Thyroid gland (tissue), 4 donors: Measurements from ENCODE around the gene S100A9. TPM values are rescaled to one million over a fixed set of nuclear protein-coding genes. Genes with fewer than 3 reads are reported as not detected.
A peak's percentile ranks its signal among the peaks of the same experiment; 100 is the strongest.

Experiments used
- DNase-seq, 2 donors: peaks; one replicate each; pipeline ENCODE4 v3.0.0-alpha.2; 2019
- H3K27ac ChIP-seq, 3 donors: fragments of 200-600 bp; sonication (generic); 1 replicate in 2 of 3; 2 replicates in 1 of 3; pipeline ENCODE4 v1.5.1; 2016 to 2019; ENCODE audit warnings: mild to moderate bottlenecking in 1 of 3, moderate library complexity in 1 of 3
- H3K27me3 ChIP-seq: fragments of 200-600 bp; sonication (generic); one replicate; pipeline ENCODE4 v1.5.1; 2019
- H3K36me3 ChIP-seq, 2 donors: fragments of 200-600 bp; sonication (generic); one replicate each; pipeline ENCODE4 v1.5.1; 2016 to 2019
- H3K4me1 ChIP-seq, 2 donors: fragments of 200-600 bp; sonication (generic); one replicate each; pipeline ENCODE4 v1.5.1; 2017 to 2019
- H3K4me3 ChIP-seq, 3 donors: fragments of 200-600 bp; sonication (generic); replicated peaks in 1 of 3; 1 replicate in 2 of 3; 2 replicates in 1 of 3; pipeline ENCODE4 v1.5.1; 2016; ENCODE audit warnings: mild to moderate bottlenecking in 1 of 3
- H3K9me3 ChIP-seq: fragments of 200-600 bp; sonication (generic); one replicate; pipeline ENCODE4 v1.5.1; 2017
- CTCF ChIP-seq, 6 experiments: fragments of 200-600 bp in 3 of 6; fragments of 450-650 bp in 3 of 6; sonication (generic) in 3 of 6; IDR thresholded peaks; one replicate each; pipeline ENCODE4 v1.5.1; 2016 to 2019; ENCODE audit warnings: antibody characterized with exemption in 6 of 6, mild to moderate bottlenecking in 2 of 6, inconsistent platforms in 1 of 6, moderate library complexity in 1 of 6
- POLR2A ChIP-seq, 2 donors: fragments of 450-650 bp; IDR thresholded peaks; one replicate each; pipeline ENCODE4 v1.6.1; 2017; ENCODE audit warnings: antibody characterized with exemption in 2 of 2, mild to moderate bottlenecking in 2 of 2, moderate library complexity in 1 of 2
- WGBS, 2 donors: methylation state at CpG; one replicate each; pipeline ENCODE4 v1.1.5; 2017; 5-methylcytosine and 5-hydroxymethylcytosine counted together
- intact Hi-C: fragments of 100-400 bp; cut with DNase I; formaldehyde crosslinking; loops from one replicate; pipeline ENCODE4 v1.15.1; 2023
- total RNA-seq, 4 donors: library from RNA; depleted of rRNA; stranded (reverse); fragments of >200 nt; gene quantifications; one replicate each; pipeline ENCODE4 v1.2.3, GENCODE V29; 2016

S100A9 gene
- total RNA-seq, 4 donors from 2014 or later, result 36.2 to 285 (median 66.0) TPM

GRCh38 chr1:153389973-153390879 lies 32.6 kb downstream of the S100A9 start:
- no peak for TF ChIP-seq CTCF (IDR thresholded peaks at IDR 0.05)
- TF ChIP-seq POLR2A (IDR thresholded peaks at IDR 0.05), result no peak
- H3K4me3 ChIP-seq, result no peak overlapping the region
- no peaks in the 10 kb centered on the region for H3K9me3 ChIP-seq
- H3K27ac ChIP-seq, result no peak overlapping the region
- no peak for DNase-seq
- no peaks in the 10 kb centered on the region for H3K27me3 ChIP-seq
- H3K4me1 ChIP-seq, result no peaks in the 10 kb centered on the region
- H3K36me3 ChIP-seq, result no peaks in the 10 kb centered on the region
- intact Hi-C loops, result no loop called here
- WGBS, 2 donors, result 78 to 82% methylated on average over 16 to 17 of the region's 17 CpGs

GRCh38 chr1:153390938-153391710 lies 33.5 kb downstream of the S100A9 start, which contains the start of gene S100A8:
S100A8 (minus strand) TSS chr1:153391073; CDS start chr1:153390535, 538 bp downstream.
- no peak within 1 kb of the TSS for H3K4me3 ChIP-seq
- peak; percentile 11 to 20 for DNase-seq
- H3K36me3 ChIP-seq, result no peaks in the 10 kb centered on the region
- 68 to 77% methylated on average over 7 of the region's 7 CpGs for WGBS, 2 donors
- H3K27me3 ChIP-seq, result no peaks in the 10 kb centered on the region
- no peak within 1 kb of the TSS for H3K27ac ChIP-seq
- intact Hi-C loops, result no loop called here
- no peak for TF ChIP-seq POLR2A (IDR thresholded peaks at IDR 0.05)
- TF ChIP-seq CTCF (IDR thresholded peaks at IDR 0.05), result no peak
- no peaks in the 10 kb centered on the region for H3K9me3 ChIP-seq
- no peaks in the 10 kb centered on the region for H3K4me1 ChIP-seq

GRCh38 chr1:153392258-153392657 lies 34.6 kb downstream of the S100A9 start:
- Histone ChIP-seq H3K27me3 (no peaks in the 10 kb centered on the region), H3K36me3 (no peaks in the 10 kb centered on the region), H3K4me3 (no peak overlapping the region), H3K4me1 (no peaks in the 10 kb centered on the region), H3K27ac (no peak overlapping the region), H3K9me3 (no peaks in the 10 kb centered on the region)
- TF ChIP-seq CTCF (IDR thresholded peaks at IDR 0.05), result no peak
- TF ChIP-seq POLR2A (IDR thresholded peaks at IDR 0.05), result no peak
- WGBS, 2 donors, result 71 to 73% methylated on average over 3 of the region's 3 CpGs
- intact Hi-C loops, result no loop called here
- DNase-seq, result no peak

GRCh38 chr1:153392822-153393221 lies 35.2 kb downstream of the S100A9 start:
- 76 to 86% methylated on average over 3 of the region's 3 CpGs for WGBS, 2 donors

More at GRCh38 chr1:153392822-153393221, 35.2 kb downstream of the S100A9 start:
- H3K27me3 ChIP-seq, result no peaks in the 10 kb centered on the region
- no peaks in the 10 kb centered on the region for H3K36me3 ChIP-seq
- TF ChIP-seq CTCF (IDR thresholded peaks at IDR 0.05), result no peak
- no peak for TF ChIP-seq POLR2A (IDR thresholded peaks at IDR 0.05)
- H3K27ac ChIP-seq, result no peak overlapping the region
- intact Hi-C loops, result no loop called here
- no peaks in the 10 kb centered on the region for H3K4me1 ChIP-seq
- no peak for DNase-seq
- no peaks in the 10 kb centered on the region for H3K9me3 ChIP-seq
- H3K4me3 ChIP-seq, result no peak overlapping the region
